ENCODE measurements around the gene CYS1.
A peak's percentile ranks its signal among the peaks of the same experiment; 100 is the strongest.
"Not testable (repeated sequence)": the region's sequence is repeated elsewhere in the genome, so short reads cannot be mapped to it uniquely, and the experiment has no call there.

Gene CYS1

GRCh38 chr2:10046931-10047330, 33.3 kb downstream of the CYS1 start:
- no peak for ATAC-seq

GRCh38 chr2:10045561-10046355, 34.5 kb downstream of the CYS1 start:
- no peak for ATAC-seq

GRCh38 chr2:10043906-10044601, 36.2 kb downstream of the CYS1 start:
- ATAC-seq, result peak; percentile 75 to 79

- peak; percentile 74 to 76 for ATAC-seq
These were observed 36.8 kb downstream of the CYS1 start, which contains the start of gene KLF11 for GRCh38 chr2:10043256-10043905. TSS of gene KLF11 (plus strand) at chr2:10043550. CDS start at chr2:10043717, 167 bp downstream.

GRCh38 chr2:10042301-10043161, 37.7 kb downstream of the CYS1 start:
- no peak for ATAC-seq

- no peak for ATAC-seq
These were observed 38.5 kb downstream of the CYS1 start for GRCh38 chr2:10041711-10042110.

GRCh38 chr2:10039658-10040410, 40.4 kb downstream of the CYS1 start:
- ATAC-seq, result no peak

GRCh38 chr2:10038716-10039115, 41.5 kb downstream of the CYS1 start:
- ATAC-seq, result no peak

- no peak for ATAC-seq
These were observed 42.1 kb downstream of the CYS1 start for GRCh38 chr2:10038123-10038522.

- peak; percentile 77 to 80 for ATAC-seq
These were observed 43.9 kb downstream of the CYS1 start for GRCh38 chr2:10036095-10036884.

- no peak for ATAC-seq
These were observed 44.6 kb downstream of the CYS1 start for GRCh38 chr2:10035633-10036032.

- ATAC-seq, result no peak
These were observed 45.2 kb downstream of the CYS1 start for GRCh38 chr2:10035053-10035422.

GRCh38 chr2:10034333-10035052, 45.7 kb downstream of the CYS1 start:
- ATAC-seq, result no peak

- ATAC-seq, result no peak
These were observed 46.8 kb downstream of the CYS1 start for GRCh38 chr2:10033251-10034006.

- ATAC-seq, result no peak
These were observed 47.5 kb downstream of the CYS1 start for GRCh38 chr2:10032746-10033105.

- no peak for ATAC-seq
These were observed 48.1 kb downstream of the CYS1 start for GRCh38 chr2:10031886-10032745.

- not testable (repeated sequence) for ATAC-seq
These were observed 49.4 kb downstream of the CYS1 start for GRCh38 chr2:10030798-10031197.

GRCh38 chr2:10030311-10030736, 49.9 kb downstream of the CYS1 start:
- ATAC-seq, result no peak

- ATAC-seq, result no peak
These were observed 50.4 kb downstream of the CYS1 start for GRCh38 chr2:10029875-10030223.

All from activated CD4-positive, CD25-positive, alpha-beta regulatory T cell treated with anti-CD3 and anti-CD28 coated beads, Interleukin-2, amount 50 U/mL, for 24 hours (primary cell).